HG02571 (cell line): ENCODE results near the gene SRCAP.

Source experiments
- ATAC-seq: cut with Tn5 transposase; IDR thresholded peaks from one replicate; pipeline ENCODE4 v1.9.1; 2021; ENCODE audit warnings: mild to moderate bottlenecking, moderate library complexity; ENCODE audit not compliant: unreplicated experiment

The SRCAP gene

DNA sequence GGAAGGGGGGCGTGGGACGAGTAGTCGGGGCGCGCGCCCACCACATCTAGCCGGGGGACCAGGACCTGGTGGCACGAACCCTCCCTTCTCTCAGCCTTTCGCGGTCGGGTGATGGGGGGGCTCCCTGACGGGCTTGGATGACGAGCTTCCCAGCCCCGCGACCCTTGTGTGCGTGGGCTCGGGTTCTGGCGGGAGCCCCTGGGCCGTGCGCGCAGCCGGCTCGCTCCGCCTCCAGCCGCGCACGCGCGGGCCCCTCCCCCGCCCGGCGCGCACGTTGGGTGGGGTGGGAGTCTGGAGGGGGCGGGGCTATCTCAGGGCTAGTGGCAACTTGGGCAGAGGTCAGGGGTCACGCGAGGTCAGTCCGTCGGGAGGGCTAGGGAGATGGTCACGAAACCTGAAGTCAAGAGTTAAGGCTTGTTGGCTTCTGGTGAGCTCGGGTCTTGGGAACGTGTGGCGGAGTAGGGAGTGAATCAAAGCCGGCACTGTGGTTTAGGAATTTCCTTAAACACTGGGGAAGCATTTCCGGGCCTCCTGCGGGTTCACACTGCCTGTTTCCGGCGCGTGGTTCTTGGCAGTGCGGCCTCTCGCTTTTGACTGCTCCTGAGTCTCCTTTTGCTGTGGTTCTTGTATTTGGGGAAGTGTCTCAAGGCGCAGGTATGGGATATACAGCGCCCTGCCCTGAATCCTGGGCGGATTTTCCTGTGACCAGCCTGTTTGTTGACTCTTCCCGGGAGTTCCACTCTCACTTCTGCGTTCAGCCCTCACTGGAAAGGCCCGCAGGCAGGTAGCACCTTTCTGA lies at the start of gene SRCAP:
SRCAP (plus strand) TSS at position 356 of the 799 bp plus-strand sequence. CDS start 1,654 bp downstream, outside the sequence.
- peak; percentile 18 for ATAC-seq

DNA sequence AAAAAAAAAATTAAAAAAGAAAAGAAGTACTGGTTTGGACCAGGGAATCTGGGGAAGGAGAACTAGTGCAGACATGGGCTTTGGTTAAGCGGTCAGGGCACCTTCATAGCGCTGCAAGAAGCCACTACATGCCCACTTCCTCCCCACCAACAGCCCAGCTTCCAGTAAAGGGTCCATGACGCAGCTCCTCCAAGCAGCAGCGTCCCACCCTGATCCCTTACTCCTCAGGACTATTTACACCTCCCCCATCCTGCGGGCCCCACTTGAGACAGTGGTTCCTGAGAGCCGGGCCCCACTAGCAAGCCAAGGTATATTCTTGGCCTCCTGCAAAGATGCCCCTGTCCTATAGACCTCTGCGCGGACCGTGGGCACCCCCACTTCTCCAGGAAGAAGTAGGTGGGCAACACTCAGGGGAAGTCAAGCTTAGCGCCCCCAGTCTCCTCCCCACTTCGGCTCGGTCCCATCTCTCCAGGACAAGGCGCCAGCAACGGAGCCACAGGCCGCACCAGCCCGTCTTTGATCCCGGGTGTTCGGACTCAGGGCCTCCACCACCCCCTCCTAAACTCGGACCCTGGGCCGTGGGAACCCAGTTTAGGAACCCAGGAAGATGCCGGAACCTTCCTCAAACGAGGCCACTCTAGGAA lies 49.1 kb upstream of the SRCAP start:
- no peak for ATAC-seq

DNA sequence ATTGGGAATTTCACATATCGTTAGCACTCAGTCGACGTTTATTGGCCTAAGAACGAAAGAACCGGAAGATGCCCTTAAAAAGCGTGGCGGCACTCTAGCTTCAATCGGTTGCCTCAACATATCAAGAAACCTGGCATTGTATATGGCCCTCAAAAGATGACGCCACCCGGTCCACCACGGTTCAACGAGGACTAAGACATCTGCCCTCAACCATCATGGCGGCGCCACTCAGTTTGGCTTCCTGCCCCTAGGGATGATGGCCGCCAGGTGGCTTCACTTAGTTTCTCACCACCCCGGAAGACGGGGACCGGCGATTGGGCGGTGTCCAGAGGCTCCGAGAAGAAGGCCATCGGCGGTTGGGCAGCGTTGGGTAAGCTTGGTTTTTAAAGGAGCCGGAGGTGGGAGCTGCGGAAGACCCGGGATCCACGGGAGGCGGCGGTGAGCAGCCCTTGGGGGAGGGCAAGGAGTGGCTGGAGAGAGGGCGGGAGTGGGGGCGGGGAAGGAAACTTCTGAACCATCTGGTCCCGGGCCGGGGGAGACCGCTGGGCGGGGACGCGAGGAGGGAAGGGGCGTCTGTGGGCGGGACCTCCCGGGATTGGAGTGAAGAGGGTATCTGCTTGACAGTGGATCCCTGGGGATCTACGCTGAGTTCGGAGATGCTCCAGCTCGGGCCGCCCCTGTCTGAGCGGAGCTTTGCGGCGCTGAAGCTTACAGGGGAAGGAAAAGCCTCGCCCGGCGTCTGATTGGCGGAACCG lies 48.4 kb upstream of the SRCAP start, which contains the start of gene PRR14:
PRR14 (plus strand) TSS at position 592 of the 755 bp plus-strand sequence. CDS start 686 bp downstream, outside the sequence.
- ATAC-seq: peak; percentile 65

DNA sequence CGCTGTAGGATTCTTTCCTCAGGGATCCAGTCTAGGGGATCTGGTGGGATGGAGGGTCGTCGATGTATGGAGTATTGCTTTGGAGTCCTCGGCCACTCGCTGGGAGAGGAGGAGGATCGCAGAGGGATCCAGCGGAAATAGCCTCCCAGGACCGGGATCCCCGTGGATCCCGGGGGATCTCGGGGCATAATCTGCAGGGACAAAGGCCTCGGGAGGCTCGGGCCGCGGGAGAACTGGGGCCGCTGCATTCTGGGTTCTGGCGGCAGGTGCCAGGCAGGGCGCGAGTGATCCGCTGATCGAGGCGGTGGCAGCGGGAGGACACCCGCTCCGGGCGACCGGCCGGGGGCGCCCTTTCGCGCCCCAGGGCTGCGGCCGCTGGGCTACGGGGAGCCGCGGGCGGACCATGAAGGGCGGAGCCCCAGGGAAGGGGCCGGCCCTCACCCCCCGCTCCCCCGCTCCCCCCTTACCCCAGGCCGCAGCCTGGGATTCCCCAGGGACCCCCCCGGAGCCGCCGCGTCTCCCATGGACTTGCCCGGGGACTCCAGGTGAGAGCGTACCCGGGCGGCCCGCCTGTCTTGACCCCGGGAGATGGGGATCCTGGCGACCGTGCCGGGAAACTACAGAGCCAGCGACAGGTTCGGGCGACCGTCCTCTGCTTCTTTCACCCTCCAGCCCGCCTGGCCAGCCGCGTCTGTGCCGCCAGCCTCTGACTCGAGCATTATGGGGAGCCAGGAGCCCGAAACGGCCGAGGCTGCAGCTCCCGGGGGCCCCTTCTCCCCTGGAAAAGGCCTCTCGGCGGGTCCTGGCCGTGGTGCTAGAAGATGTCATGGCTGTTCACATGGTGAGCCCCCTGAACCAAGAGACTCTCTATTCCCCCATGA lies 47.6 kb upstream of the SRCAP start:
- peak; percentile 46 for ATAC-seq

DNA sequence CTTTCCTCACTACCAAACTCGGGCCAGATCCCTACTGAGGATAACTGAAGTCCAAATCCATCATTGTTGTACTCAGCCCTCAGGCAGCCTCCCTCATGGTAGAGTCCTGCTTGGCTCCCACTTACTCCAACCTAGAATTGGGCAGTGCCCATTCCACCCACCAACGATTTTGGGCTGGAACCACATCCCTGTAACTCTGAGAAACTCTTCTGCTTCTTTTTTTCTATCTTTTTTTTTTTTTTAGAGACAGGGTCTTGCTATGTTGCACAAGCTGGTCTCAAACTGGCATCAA lies 47.0 kb upstream of the SRCAP start:
- ATAC-seq: no peak

DNA sequence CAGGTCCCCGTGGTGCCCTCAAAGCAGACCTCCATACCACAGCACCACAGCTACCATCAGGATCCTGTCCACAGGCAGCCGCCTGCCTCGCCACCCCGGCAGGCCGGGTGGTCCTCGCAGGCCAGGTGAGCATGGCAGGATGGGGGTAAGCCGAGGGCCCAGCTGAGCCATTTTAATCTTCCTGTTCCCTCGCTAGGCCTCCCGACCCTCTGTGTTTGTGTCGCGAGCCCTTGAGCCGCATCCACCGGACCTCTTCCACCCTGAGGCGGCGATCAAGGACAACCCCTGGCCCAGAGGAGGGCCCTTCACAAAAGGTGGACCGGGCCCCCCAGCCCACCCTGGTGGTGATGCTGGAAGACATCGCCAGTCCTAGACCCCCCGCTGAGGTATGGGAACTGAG lies 46.3 kb upstream of the SRCAP start:
- ATAC-seq: no peak

DNA sequence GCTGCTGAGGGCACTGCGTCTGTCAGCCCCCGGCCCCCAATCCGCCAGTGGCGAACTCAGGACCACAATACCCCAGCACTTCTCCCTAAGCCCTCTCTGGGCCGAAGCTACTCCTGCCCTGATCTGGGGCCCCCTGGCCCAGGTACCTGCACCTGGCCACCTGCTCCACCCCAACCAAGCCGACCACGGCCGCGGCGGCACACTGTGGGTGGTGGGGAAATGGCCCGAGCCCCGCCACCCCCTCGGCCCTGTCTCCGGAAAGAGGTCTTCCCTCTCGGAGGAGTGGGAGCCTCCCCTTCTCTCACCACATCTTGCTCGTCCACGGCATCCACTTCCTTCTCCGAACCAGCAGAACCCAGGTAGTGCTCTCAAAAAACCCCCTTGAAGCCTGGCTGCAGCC lies 44.1 kb upstream of the SRCAP start:
- ATAC-seq: no peak

DNA sequence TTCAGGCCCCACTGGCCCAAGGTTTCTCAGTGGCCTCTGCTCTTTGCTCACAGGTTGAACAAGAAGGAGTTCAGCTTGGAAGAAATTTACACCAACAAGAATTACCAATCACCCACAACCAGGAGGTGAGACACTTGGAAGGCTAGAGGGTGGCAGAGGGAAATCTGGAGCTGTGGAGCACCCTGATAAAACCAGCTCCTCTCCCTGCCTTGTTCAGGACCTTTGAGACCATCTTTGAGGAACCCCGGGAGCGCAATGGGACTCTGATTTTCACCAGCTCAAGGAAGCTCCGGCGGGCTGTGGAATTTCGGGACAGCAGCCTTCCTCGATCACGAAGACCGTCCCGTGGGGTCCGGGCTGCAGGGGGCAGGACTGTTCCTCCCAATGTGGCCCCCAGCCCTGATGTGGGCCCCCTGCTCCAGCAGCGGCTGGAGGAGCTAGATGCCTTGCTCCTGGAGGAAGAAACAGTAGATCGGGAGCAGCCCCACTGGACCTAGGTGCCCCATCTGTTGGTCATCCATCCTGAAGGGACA lies 43.1 kb upstream of the SRCAP start:
- no peak for ATAC-seq

DNA sequence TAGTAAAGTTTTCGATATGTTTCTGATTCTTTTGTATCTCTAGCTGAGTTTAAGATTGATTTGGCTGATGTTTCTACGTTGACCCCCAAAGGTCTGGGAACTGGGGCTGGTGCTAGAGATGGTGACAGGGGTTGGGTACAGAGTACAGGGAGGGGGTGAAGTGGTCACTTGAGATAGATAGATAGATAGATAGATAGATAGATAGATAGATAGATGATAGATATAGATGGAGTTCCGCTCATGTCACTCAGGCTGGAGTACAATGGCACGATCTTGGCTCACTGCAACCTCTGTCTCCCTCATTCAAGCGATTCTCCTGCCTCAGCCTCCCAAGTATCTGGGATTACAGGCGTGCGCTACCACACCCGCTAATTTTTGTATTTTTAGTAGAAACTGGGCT lies 42.6 kb upstream of the SRCAP start:
- no peak for ATAC-seq

DNA sequence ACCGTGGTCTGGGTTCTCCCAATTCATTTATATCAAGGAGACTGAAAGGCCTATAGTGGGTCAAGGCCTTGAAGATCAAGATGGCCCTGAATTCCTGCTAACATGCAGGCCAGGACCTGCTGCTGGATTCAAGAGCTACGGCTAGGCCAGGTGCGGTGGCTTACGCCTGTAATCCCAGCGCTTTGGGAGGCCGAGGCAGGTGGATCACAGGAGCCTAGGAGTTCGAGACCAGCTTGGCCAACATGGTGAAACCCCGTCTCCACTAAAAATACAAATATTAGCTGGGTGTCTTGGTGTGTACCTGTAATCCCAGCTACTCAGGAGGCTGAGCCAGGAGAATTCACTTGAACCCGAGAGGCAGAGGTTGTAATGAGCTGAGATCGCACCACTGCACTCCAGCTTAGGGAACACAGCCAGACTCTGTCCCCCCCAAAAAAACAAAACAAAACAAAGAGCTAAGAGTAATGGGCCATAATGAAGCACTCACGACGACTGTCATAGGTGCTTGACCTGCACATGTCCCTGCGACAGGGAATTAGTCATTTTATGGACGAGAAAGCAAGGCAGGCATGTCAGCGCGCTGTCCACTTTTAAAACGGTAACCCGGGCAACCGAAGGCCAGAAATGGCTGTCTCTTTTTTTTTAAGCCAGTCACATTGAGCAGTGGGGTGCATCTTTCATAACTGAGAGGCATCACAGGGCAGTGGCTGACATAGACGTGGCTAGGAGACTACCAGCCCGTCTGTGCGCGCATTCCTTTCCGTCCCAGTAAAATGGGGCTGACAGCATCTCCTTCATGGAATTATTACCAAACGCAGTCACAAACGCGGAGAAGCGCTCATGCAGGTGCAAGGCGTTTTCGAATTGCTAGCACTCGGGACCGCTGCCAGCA lies 41.8 kb upstream of the SRCAP start:
- no peak for ATAC-seq

DNA sequence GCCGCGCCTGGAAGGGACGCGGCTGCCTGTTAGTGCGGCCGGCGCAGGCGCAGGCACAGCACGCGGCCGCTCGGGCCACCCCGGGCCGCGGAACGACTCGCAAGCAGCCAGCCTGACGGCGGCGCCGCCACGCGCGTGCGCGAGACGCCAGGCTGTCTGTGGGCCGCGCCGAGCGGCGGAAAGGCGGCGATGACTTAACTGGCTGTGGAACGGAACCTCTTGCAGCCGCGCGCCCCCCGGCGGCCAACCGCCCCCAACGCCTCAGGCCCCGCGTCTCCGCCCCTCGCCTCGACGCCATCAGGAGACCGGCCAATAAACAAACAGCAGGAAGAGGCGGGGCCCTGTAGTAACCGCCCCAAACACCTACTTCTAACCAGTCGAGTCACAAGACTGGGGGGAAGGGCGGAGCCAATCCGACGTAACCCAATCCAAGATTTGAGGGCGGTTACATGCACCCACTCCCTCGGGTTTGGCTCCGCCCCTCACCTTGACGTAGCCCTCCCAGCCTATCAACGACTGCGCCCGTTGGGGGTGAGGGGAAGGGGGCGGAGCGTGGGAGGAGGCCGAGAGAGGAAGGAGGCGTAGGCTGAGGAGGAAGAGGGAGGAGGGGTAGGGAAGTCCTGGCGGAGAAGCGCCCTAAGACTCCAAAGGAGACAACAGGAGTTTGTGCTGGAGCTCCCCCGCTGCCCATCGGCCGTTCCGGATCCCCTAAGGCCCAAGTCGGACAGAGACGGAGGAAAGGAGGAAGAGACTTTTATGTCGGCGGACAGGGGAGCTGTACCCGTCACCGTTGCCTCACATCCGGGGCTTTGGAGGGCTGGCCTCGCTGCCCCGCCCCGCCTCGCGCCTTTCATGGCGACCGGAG lies 40.9 kb upstream of the SRCAP start, which contains the start of gene FBRS:
FBRS (plus strand) TSS at position 566 of the 865 bp plus-strand sequence. CDS start 1,088 bp downstream, outside the sequence.
- ATAC-seq: peak; percentile 64

DNA sequence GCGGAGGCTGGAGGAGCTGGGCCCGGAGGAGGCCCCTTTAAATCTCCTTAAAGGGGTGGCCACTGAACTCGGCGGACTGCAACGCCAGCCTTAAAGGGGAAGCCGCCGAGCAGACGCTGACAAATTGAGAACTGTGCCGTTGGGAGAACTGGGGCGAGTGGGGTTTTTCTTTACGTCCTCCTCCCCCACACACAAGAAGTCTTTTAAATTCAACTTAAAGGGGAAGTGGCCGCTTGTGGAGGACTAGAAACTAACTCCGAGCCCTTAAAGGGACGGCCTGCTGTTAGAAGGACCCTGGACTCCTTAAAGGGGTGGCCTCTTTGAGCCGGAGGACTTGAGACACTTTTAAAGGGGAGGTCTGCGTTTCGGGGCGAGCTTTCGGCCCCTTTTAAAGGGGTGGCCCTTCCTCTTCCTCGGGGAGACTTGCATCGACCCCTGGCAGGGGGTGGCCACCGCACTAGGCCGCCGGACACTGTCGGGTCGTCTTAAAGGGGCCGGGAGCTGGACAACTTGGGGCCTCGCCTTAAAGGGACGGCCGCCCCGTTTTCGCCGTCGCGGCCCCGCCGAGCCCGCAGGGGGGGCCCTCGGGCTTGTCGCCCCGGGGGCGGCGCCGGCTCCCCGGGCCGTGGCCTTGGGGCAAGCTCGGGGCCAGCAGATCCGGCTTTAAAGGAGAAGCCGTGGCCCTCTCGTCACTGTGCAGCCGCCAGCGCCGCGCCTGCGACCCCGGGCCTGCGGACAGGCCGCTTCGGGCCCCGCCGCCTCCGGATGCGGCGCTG lies 40.1 kb upstream of the SRCAP start:
- peak; percentile 50 for ATAC-seq

DNA sequence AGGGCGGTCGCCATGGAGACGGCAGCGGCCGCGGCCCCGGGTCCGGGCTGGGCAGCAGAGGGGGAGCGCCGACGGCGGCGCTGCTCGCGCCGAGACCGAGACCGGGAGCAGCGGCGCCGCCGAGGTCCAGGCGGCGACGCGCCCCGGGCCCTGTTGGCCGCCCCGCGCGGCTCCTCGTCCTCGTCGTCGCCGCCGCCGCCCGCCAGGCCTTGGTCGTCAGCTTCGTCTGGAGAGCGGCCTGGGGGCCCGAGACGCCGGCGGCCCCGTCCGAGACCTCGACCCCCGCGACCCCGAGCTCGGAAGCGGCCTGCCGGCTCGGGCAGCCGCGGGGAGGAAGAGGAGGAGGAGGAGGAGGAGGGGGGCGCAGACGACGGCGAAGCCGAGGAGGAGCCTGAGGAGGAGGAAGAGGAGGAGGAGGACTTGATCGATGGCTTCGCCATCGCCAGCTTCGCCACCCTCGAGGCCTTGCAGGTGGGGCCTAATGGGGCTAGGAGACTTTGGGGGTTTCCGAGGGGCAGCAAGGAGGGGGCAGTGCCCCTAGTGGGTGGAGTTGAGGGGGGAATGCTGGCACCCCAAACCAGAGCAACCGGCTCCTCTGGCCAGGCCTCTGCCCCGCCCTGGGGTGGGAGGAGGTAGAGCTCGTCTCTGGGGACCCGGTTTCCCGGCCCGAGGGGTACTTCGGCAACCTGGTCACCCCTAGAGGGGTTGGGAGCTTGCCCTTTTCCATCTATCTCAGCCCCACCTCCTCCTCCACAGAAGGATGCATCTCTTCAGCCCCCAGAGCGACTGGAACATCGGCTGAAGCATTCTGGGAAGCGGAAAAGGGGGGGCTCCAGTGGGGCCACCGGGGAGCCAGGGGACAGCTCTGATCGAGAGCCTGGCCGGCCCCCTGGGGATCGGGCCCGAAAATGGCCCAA lies 39.2 kb upstream of the SRCAP start:
- ATAC-seq: no peak

DNA sequence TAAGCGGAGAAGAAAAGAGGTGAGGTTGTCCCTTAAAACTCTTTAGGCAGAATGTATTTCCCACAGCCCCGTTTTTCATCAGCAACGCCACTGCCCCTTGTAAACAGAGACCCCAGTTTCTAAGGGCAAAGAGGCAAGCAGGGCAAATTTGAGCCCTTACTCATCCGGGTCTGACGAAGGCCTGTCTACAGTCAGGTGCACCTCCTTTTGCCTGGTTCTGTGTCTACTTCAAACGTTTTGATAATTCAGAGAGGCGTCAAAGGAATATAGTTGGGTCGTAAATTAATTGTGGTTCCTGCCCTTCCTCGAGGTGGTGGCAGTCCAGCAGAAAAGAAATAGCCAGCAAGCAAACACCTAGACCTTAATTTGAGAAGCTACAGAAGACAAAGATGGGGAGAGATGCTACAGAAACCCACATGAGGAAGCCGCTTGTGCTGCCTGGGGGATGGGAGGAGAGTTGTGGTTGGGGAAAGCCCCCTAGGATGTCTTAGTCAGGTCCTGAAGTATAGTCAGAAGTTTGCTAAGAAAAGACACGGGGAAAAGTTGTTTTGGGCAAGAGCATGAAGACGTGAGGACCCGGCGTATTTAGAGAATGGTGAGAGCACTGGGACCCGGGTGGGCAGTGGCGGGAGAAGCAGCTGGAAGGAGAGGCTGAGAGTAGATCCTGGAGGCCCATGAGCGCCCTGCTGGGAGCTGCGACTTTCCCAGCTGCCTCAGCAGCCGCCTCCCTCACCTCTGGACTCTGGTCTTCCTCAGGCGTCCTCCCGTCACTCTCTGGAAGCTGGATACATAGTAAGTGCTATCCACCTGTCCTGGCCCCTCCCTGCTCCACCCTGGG lies 38.3 kb upstream of the SRCAP start:
- no peak for ATAC-seq

DNA sequence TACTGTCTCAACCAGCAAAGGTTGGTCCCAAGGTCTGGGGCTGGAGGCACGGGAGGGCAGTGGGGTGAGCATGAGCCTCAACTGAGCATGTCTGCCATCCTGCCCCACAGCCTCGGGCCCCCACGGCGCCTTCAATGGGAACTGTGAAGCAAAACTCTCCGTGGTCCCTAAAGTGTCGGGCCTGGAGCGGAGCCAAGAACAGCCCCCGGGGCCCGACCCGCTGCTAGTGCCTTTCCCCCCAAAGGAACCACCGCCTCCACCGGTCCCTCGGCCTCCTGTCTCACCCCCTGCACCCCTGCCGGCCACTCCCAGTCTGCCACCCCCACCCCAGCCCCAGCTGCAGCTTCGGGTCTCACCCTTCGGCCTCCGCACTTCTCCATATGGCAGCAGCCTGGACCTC lies 36.5 kb upstream of the SRCAP start:
- ATAC-seq: no peak

DNA sequence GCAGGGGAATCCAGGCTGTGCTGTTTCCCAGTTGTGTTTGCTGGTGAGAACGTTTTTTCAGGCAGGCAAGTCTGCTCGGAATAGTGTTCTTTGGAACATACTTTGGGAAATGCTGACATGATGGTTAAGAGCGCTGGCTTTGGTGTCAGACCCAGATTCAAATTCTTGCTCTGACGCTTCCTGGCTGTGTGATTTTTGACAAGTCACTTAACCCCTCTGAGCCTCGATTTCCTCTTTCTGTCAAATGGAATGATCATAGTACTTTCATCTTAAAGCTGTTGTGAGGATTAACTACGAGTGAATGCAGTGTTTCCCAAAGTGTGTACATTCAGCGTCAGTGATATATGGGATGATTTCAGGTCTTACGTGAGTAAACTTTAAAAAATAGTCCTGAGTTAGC lies 35.9 kb upstream of the SRCAP start:
- ATAC-seq: no peak
